GM23338 (cell line): ENCODE results near the gene MS4A6A. TPM values are rescaled to one million over a fixed set of nuclear protein-coding genes. Genes with fewer than 3 reads are reported as not detected.
A peak's percentile ranks its signal among the peaks of the same experiment; 100 is the strongest.

ENCODE experiments used
- ATAC-seq: fragments of 200-7000 bp; cut with Tn5 transposase; 3 replicates; pipeline ENCODE4 v1.9.1; 2020
- DNase-seq: peaks from one replicate; pipeline ENCODE4 v3.0.0-alpha.2; 2015; ENCODE audit warnings: low spot score
- H2AFZ ChIP-seq: fragments of 200-600 bp; sonication (generic); 2 replicates; pipeline ENCODE4 v1.8.0; 2016; ENCODE audit warnings: antibody characterized with exemption, mild to moderate bottlenecking, moderate library complexity
- H3F3A ChIP-seq: fragments of 200-600 bp; sonication (generic); replicated peaks from 2 replicates; pipeline ENCODE4 v1.8.0; 2017; ENCODE audit warnings: antibody characterized with exemption, mixed run types, low read depth
- H3K27ac ChIP-seq: fragments of 200-600 bp; sonication (generic); 2 replicates; pipeline ENCODE4 v1.6.1; 2016; ENCODE audit warnings: low read depth
- H3K27me3 ChIP-seq: fragments of 200-600 bp; sonication (generic); 2 replicates; pipeline ENCODE4 v1.8.0; 2016; ENCODE audit warnings: mild to moderate bottlenecking, mixed run types, moderate library complexity; ENCODE audit not compliant: insufficient read depth
- H3K36me3 ChIP-seq: fragments of 200-600 bp; sonication (generic); 2 replicates; pipeline ENCODE4 v1.8.0; 2016; ENCODE audit warnings: mild to moderate bottlenecking; ENCODE audit not compliant: insufficient read depth
- H3K4me1 ChIP-seq: fragments of 200-600 bp; sonication (generic); 2 replicates; pipeline ENCODE4 v1.8.0; 2016; ENCODE audit warnings: mild to moderate bottlenecking, moderate library complexity; ENCODE audit not compliant: insufficient read depth
- H3K4me2 ChIP-seq: fragments of 200-600 bp; sonication (generic); 2 replicates; pipeline ENCODE4 v1.7.1; 2017; ENCODE audit warnings: mixed run types
- H3K4me3 ChIP-seq: fragments of 200-600 bp; sonication (generic); 2 replicates; pipeline ENCODE4 v1.6.1; 2016; ENCODE audit warnings: mixed run types
- H3K79me2 ChIP-seq: fragments of 200-600 bp; sonication (generic); replicated peaks from 2 replicates; pipeline ENCODE4 v1.8.0; 2017; ENCODE audit warnings: mild to moderate bottlenecking; ENCODE audit not compliant: insufficient read depth
- H3K9me2 ChIP-seq: fragments of 200-600 bp; sonication (generic); 2 replicates; pipeline ENCODE4 v1.8.0; 2017; ENCODE audit not compliant: insufficient read depth
- H4K20me1 ChIP-seq: fragments of 200-600 bp; sonication (generic); replicated peaks from 2 replicates; pipeline ENCODE4 v1.8.0; 2017; ENCODE audit warnings: mild to moderate bottlenecking; ENCODE audit not compliant: insufficient read depth
- H3K27ac Mint-ChIP-seq: 2 replicates; pipeline ENCODE4 v1.8.0; 2020; ENCODE audit warnings: inconsistent platforms, mild to moderate bottlenecking, moderate library complexity, mixed read lengths
- H3K27me3 Mint-ChIP-seq: 3 replicates; pipeline ENCODE4 v1.8.0; 2022; ENCODE audit warnings: low read depth, mild to moderate bottlenecking, moderate library complexity, mixed read lengths, inconsistent platforms; ENCODE audit not compliant: insufficient read depth, poor library complexity
- H3K36me3 Mint-ChIP-seq: 3 replicates; pipeline ENCODE4 v1.8.0; 2021; ENCODE audit warnings: low read depth, mild to moderate bottlenecking, inconsistent platforms, moderate library complexity, mixed read lengths
- H3K4me1 Mint-ChIP-seq: 3 replicates; pipeline ENCODE4 v1.8.0; 2020; ENCODE audit warnings: mild to moderate bottlenecking, inconsistent platforms, mixed read lengths
- H3K4me3 Mint-ChIP-seq: 3 replicates; pipeline ENCODE4 v1.8.0; 2021; ENCODE audit warnings: moderate library complexity, mild to moderate bottlenecking, inconsistent platforms, mixed read lengths
- H3K9me3 Mint-ChIP-seq: 3 replicates; pipeline ENCODE4 v1.8.0; 2020; ENCODE audit warnings: moderate library complexity, mild to moderate bottlenecking, inconsistent platforms, mixed read lengths
- CREB1 ChIP-seq: fragments of 250-450 bp; sonication (Bioruptor Pico); IDR thresholded peaks from 2 replicates; pipeline ENCODE4 v1.5.0; 2020; ENCODE audit warnings: low read depth, mild to moderate bottlenecking, moderate library complexity
- CTCF ChIP-seq, 2 experiments: fragments of 200-600 bp in 1 of 2; sonication (generic) in 1 of 2; conservative IDR thresholded peaks; 2 replicates each; pipeline versions ENCODE4 v1.5.1 to v1.6.1; 2016 to 2017; ENCODE audit warnings: antibody characterized with exemption in 2 of 2, low read depth in 2 of 2, mild to moderate bottlenecking in 2 of 2, moderate library complexity in 1 of 2
- EZH2 ChIP-seq: fragments of 200-600 bp; sonication (generic); IDR thresholded peaks from one replicate; pipeline ENCODE4 v1.8.0; 2017; ENCODE audit warnings: antibody characterized with exemption, mild to moderate bottlenecking, low read depth; ENCODE audit not compliant: unreplicated experiment
- EZH2phosphoT487 ChIP-seq: fragments of 200-600 bp; sonication (generic); IDR thresholded peaks from one replicate; pipeline ENCODE4 v1.8.1; 2018; ENCODE audit warnings: antibody characterized with exemption; ENCODE audit not compliant: unreplicated experiment
- JUNB ChIP-seq: IDR thresholded peaks from one replicate; pipeline ENCODE4 v1.6.1; 2016; ENCODE audit warnings: antibody characterized with exemption; ENCODE audit not compliant: unreplicated experiment
- NANOG ChIP-seq: IDR thresholded peaks from 2 replicates; pipeline ENCODE4 v1.6.1; 2016; ENCODE audit warnings: antibody characterized with exemption, borderline replicate concordance
- POLR2AphosphoS5 ChIP-seq: IDR thresholded peaks from 2 replicates; pipeline ENCODE4 v1.6.1; 2016; ENCODE audit warnings: antibody characterized with exemption, low read depth
- REST ChIP-seq: IDR thresholded peaks from one replicate; pipeline ENCODE4 v1.6.1; 2018; ENCODE audit warnings: antibody characterized with exemption; ENCODE audit not compliant: unreplicated experiment
- STAT1 ChIP-seq: IDR thresholded peaks from one replicate; pipeline ENCODE4 v1.6.1; 2016; ENCODE audit warnings: antibody characterized with exemption; ENCODE audit not compliant: unreplicated experiment
- ZNF331 ChIP-seq: fragments of 250-450 bp; sonication (Bioruptor Pico); IDR thresholded peaks from 2 replicates; pipeline ENCODE4 v1.5.0; 2020; ENCODE audit warnings: low read depth, mild to moderate bottlenecking, moderate library complexity
- polyA plus RNA-seq: library from polyadenylated mRNA; unstranded; fragments of >200 nt; fragmentation: Nextera tagmentation; extraction: Ambion mirVana; gene quantifications from 2 replicates; pipeline ENCODE4 v1.2.1, GENCODE V29; 2016
- total RNA-seq: library from RNA; depleted of rRNA; stranded (reverse); fragments of >200 nt; shearing (Covaris generic); gene quantifications from 2 replicates; pipeline ENCODE4 v1.2.3, GENCODE V29; 2014
- TF ChIP-seq, protein P1 (sequence below): IDR thresholded peaks from 2 replicates; pipeline ENCODE4 v1.6.1; 2016; ENCODE audit warnings: antibody characterized with exemption
- TF ChIP-seq, protein P2 (sequence below): fragments of 250-450 bp; sonication (Bioruptor Pico); IDR thresholded peaks from 2 replicates; pipeline ENCODE4 v1.5.0; 2020; ENCODE audit warnings: mild to moderate bottlenecking, moderate library complexity

The MS4A6A gene
- total and polyA plus RNA-seq, 2 experiments from 2014 or later: not detected

- no peaks in the 10 kb centered on the region for H4K20me1 ChIP-seq
- ATAC-seq (no peak), DNase-seq (no peak)
- 0 out of 2 replicates have a peak overlapping the region, but pooled peaks have one; percentile 6 for H2AFZ ChIP-seq
- Mint-ChIP-seq H3K27ac (no peak overlapping the region), H3K27me3 (no peaks in the 10 kb centered on the region), H3K4me1 (no peaks in the 10 kb centered on the region), H3K36me3 (peaks cover 2% of the 10 kb centered on the region; the same call in 1 of the 3 replicates), H3K9me3 (peaks cover 7% of the 10 kb centered on the region; the same call in 2 of the 3 replicates), H3K4me3 (no peak overlapping the region)
- H3K9me2 ChIP-seq: no peaks in the 10 kb centered on the region
- no peak overlapping the region for H3K4me2 ChIP-seq
- no peaks in the 10 kb centered on the region for H3K79me2 ChIP-seq
- no peaks in the 10 kb centered on the region for H3F3A ChIP-seq
- H3K4me1 ChIP-seq: no peaks in the 10 kb centered on the region
- no peaks in the 10 kb centered on the region for H3K36me3 ChIP-seq
- H3K27ac ChIP-seq: no peak overlapping the region
- TF ChIP-seq REST: no peak
- TF ChIP-seq EZH2: no peak
- TF ChIP-seq JUNB: no peak
- TF ChIP-seq, protein P1, sequence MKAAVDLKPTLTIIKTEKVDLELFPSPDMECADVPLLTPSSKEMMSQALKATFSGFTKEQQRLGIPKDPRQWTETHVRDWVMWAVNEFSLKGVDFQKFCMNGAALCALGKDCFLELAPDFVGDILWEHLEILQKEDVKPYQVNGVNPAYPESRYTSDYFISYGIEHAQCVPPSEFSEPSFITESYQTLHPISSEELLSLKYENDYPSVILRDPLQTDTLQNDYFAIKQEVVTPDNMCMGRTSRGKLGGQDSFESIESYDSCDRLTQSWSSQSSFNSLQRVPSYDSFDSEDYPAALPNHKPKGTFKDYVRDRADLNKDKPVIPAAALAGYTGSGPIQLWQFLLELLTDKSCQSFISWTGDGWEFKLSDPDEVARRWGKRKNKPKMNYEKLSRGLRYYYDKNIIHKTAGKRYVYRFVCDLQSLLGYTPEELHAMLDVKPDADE: no peak
- TF ChIP-seq CREB1: no peak
- TF ChIP-seq EZH2phosphoT487: no peak
- TF ChIP-seq NANOG: no peak
- TF ChIP-seq STAT1: no peak
- no peak for TF ChIP-seq POLR2AphosphoS5
- TF ChIP-seq ZNF331 (CRISPR knock-in tag): no peak
- TF ChIP-seq, protein P2, sequence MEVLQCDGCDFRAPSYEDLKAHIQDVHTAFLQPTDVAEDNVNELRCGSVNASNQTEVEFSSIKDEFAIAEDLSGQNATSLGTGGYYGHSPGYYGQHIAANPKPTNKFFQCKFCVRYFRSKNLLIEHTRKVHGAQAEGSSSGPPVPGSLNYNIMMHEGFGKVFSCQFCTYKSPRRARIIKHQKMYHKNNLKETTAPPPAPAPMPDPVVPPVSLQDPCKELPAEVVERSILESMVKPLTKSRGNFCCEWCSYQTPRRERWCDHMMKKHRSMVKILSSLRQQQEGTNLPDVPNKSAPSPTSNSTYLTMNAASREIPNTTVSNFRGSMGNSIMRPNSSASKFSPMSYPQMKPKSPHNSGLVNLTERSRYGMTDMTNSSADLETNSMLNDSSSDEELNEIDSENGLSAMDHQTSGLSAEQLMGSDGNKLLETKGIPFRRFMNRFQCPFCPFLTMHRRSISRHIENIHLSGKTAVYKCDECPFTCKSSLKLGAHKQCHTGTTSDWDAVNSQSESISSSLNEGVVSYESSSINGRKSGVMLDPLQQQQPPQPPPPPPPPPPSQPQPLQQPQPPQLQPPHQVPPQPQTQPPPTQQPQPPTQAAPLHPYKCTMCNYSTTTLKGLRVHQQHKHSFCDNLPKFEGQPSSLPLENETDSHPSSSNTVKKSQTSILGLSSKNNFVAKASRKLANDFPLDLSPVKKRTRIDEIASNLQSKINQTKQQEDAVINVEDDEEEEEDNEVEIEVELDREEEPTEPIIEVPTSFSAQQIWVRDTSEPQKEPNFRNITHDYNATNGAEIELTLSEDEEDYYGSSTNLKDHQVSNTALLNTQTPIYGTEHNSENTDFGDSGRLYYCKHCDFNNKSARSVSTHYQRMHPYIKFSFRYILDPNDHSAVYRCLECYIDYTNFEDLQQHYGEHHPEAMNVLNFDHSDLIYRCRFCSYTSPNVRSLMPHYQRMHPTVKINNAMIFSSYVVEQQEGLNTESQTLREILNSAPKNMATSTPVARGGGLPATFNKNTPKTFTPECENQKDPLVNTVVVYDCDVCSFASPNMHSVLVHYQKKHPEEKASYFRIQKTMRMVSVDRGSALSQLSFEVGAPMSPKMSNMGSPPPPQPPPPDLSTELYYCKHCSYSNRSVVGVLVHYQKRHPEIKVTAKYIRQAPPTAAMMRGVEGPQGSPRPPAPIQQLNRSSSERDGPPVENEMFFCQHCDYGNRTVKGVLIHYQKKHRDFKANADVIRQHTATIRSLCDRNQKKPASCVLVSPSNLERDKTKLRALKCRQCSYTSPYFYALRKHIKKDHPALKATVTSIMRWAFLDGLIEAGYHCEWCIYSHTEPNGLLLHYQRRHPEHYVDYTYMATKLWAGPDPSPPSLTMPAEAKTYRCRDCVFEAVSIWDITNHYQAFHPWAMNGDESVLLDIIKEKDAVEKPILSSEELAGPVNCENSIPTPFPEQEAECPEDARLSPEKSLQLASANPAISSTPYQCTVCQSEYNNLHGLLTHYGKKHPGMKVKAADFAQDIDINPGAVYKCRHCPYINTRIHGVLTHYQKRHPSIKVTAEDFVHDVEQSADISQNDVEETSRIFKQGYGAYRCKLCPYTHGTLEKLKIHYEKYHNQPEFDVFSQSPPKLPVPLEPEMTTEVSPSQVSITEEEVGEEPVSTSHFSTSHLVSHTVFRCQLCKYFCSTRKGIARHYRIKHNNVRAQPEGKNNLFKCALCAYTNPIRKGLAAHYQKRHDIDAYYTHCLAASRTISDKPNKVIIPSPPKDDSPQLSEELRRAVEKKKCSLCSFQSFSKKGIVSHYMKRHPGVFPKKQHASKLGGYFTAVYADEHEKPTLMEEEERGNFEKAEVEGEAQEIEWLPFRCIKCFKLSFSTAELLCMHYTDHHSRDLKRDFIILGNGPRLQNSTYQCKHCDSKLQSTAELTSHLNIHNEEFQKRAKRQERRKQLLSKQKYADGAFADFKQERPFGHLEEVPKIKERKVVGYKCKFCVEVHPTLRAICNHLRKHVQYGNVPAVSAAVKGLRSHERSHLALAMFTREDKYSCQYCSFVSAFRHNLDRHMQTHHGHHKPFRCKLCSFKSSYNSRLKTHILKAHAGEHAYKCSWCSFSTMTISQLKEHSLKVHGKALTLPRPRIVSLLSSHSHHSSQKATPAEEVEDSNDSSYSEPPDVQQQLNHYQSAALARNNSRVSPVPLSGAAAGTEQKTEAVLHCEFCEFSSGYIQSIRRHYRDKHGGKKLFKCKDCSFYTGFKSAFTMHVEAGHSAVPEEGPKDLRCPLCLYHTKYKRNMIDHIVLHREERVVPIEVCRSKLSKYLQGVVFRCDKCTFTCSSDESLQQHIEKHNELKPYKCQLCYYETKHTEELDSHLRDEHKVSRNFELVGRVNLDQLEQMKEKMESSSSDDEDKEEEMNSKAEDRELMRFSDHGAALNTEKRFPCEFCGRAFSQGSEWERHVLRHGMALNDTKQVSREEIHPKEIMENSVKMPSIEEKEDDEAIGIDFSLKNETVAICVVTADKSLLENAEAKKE: no peak
- TF ChIP-seq CTCF (conservative IDR thresholded peaks at IDR 0.05; ENCODE audit: low read depth in 2 of 2): no peak
- H3K27me3 ChIP-seq: no peaks in the 10 kb centered on the region
- no peak overlapping the region for H3K4me3 ChIP-seq
Observed at GRCh38 chr11:60155931-60156330, 27.0 kb downstream of the MS4A6A start.
